Measurements from ENCODE around the gene KLHL42.

DNA sequence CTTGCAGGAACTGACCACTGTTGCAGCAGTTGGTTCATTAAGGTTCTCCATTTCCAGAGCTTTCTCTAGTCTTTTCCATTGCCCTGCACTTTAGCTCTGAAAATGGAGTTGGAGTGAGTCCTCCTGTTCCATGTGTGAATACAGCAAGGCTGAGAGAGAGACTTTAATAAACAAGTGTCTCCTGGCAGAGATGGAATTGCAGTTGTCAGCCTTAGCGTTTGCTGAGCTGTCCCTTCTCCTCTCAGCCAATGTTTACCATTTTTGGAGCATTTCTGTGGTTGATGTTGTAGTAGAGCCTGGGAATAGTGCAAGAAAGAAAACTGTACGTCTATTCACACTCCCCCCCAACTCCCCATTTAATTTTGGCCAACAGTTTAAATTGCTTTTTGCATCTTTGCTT lies 7.5 kb downstream of the KLHL42 start:
- TF ChIP-seq POLR2A (IDR thresholded peaks at IDR 0.05; ENCODE audit: extremely low read depth, insufficient read length) (no peak), MYC (IDR thresholded peaks at IDR 0.05; ENCODE audit: low read depth, low read length) (no peak)
- TF ChIP-seq, protein P1, sequence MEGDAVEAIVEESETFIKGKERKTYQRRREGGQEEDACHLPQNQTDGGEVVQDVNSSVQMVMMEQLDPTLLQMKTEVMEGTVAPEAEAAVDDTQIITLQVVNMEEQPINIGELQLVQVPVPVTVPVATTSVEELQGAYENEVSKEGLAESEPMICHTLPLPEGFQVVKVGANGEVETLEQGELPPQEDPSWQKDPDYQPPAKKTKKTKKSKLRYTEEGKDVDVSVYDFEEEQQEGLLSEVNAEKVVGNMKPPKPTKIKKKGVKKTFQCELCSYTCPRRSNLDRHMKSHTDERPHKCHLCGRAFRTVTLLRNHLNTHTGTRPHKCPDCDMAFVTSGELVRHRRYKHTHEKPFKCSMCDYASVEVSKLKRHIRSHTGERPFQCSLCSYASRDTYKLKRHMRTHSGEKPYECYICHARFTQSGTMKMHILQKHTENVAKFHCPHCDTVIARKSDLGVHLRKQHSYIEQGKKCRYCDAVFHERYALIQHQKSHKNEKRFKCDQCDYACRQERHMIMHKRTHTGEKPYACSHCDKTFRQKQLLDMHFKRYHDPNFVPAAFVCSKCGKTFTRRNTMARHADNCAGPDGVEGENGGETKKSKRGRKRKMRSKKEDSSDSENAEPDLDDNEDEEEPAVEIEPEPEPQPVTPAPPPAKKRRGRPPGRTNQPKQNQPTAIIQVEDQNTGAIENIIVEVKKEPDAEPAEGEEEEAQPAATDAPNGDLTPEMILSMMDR (IDR thresholded peaks at IDR 0.05; ENCODE audit: low read depth, low read length): no peak
- TF ChIP-seq, protein P2, sequence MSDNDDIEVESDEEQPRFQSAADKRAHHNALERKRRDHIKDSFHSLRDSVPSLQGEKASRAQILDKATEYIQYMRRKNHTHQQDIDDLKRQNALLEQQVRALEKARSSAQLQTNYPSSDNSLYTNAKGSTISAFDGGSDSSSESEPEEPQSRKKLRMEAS (IDR thresholded peaks at IDR 0.05; ENCODE audit: low read depth, low read length): no peak

Measured in NB4 (cell line).